GM18858 (cell line): ENCODE measurements around the gene NUS1.
"Not testable (repeated sequence)": the region's sequence is repeated elsewhere in the genome, so short reads cannot be mapped to it uniquely, and the experiment has no call there.

Experiments
- ATAC-seq: cut with Tn5 transposase; IDR thresholded peaks from one replicate; pipeline ENCODE4 v1.9.1; 2021; ENCODE audit not compliant: unreplicated experiment

NUS1 gene

DNA sequence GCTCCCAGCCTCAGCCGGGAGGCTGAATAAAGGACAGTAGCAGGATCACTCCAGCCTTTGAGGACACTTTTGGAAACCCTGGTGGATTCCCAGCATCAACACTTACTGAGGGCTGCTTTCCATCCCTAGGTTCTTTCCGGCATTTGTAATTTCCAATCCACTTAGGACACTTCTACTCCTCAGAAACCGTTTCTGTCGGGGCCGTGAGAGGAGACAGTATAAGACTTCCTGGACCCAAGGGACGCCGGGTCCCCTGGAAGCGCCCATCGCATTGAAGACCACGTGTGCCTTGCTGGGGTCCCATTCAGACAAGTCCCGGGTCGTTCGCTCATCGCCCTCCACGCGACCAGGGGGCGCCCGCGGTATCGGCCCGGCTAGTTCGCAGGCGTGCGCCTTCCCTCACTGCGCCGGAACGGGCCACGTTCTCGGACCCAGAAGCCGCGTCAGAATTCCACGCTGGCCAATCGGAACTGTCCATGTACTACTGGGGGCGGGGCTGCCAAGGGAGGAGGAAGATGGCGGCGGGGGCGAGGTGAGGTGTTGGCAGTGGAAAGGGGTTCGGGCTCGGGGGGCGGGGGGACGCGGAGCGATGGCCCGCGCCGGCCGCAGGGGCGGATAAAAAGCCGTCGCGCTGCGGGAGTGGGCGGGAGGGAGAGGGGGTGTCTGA, at the start of gene NUS1:
NUS1 (plus strand) TSS at position 479 of the 667 bp plus-strand sequence. CDS start 202 bp downstream, outside the sequence.
- ATAC-seq, result peak; percentile 96

DNA sequence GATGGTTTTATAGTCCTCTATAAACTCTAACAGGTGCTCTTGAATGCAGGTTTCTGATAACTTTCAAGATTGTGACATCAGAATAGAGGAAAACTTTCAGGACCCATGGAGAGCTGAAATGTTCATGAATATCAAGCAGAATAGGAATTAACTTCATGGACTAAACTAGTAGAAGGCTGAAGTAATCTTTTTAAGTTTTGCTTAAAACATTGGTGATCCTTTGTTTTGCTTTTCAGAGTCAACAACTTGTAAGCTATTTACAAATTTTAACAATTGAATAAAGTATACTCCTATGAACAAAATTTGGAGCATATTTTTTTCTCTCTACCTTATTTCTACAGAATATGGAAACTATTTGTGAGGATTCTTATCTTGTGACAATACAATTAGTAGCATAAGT, 47.7 kb upstream of the NUS1 start:
- no peak for ATAC-seq

DNA sequence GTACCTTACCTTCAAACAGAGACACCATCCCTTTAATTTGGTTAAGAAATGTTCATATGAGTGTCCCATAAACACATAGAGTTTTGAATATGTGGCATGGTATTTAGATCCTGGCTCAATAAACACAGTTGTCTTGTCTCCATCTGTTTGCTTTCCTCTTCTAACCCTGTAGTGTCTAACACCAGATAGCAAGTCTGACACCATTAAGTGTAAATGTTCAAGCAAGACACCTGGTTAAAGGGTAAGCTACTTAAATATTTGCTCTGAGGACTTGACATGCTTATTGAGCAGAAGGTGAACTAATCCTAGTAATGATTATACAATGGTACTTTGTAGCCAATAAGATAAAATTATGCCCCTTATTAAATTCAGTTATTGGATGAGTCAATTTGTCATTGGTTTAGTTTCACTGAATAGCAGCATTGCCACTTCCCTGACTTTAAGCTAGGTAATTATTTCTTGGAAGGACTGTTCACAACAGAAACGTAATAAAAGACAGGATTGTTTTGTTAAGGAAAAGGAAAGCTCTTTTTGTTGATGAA, 46.1 kb upstream of the NUS1 start:
- ATAC-seq, result no peak

- no peak for ATAC-seq
Observed at GRCh38 chr6:117637770-117638169, 37.5 kb upstream of the NUS1 start.

GRCh38 chr6:117642976-117643375, 32.3 kb upstream of the NUS1 start:
- no peak for ATAC-seq

GRCh38 chr6:117651984-117652383, 23.3 kb upstream of the NUS1 start:
- not testable (repeated sequence) for ATAC-seq

- no peak for ATAC-seq
Observed at GRCh38 chr6:117653949-117654348, 21.3 kb upstream of the NUS1 start.

DNA sequence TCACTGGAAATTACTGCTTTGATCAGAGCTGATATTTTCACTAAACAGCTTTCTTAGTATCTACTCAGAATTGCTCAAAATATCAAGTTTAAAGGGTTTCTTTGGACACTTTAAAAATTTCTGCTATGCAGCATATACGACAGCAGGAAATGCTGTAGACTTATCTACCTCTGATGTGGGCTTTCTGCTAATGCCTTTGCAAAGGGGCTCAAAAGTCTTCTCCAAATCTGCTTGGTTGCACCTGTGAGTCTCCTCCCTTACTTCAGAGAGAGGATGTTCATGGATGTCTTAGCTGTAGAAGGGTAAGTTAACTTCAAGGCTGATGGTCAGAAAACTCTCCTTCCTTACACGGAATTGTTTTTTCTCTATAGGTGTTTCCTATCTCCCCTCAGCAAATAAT, 19.9 kb upstream of the NUS1 start:
- ATAC-seq, result no peak

DNA sequence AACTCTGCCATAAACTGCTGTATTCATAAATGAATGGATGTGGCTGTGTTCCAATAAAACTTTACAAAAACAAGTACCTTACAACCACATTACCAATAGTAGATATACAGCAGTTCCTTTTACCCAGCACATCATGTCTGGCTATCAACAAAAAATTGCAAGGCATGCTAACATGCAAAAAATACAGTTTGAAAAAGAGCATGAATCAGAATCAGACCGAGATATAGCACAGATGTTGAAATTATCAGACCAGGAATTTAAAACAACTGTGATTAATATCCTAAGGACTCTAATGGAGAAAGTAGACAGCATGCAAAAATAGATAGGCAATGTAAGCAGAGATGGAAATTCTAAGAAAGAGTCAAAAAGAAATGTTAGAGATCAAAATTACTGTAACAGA, 8.4 kb upstream of the NUS1 start:
- no peak for ATAC-seq

DNA sequence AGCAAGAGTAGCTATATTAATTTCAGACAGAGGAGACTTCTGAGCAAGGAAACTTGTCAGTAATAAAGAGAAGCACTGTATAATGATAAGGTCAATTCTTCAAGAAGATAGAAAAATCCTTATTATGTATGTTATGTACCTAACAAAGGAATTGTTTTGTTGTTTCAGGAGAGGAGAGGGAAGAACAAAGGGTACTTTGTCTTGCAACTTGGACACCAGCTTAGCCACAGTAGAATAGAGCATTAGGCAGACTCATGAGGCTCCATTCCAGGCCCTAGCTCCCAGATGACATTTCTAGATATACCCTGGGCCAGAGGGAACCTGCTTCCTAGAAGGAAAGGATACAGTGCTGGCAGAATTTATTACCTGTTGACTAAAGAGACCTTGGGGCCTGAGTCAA, 6.5 kb upstream of the NUS1 start:
- ATAC-seq, result no peak

DNA sequence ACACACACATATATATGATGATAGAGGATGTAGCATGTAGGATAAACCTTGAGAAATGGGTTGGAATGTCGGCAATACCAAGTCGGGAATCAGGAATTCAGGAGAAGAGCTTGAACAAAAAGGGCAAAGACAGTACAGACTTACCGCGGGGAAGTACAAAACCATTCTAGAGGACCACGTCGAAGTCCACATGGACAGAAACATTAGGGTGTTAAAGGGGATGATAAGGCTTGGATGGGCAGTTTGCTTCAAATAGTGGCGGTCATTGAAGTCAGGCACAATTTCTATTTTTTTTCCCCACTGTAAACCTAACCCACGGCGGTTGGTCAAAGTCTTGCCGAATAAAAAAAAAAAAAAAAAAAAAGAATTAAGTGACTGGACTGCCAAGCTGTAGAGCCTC, 766 bp upstream of the NUS1 start:
- ATAC-seq, result no peak

- peak; percentile 6 for ATAC-seq
Observed at GRCh38 chr6:117675658-117676301, 511 bp downstream of the NUS1 start.

DNA sequence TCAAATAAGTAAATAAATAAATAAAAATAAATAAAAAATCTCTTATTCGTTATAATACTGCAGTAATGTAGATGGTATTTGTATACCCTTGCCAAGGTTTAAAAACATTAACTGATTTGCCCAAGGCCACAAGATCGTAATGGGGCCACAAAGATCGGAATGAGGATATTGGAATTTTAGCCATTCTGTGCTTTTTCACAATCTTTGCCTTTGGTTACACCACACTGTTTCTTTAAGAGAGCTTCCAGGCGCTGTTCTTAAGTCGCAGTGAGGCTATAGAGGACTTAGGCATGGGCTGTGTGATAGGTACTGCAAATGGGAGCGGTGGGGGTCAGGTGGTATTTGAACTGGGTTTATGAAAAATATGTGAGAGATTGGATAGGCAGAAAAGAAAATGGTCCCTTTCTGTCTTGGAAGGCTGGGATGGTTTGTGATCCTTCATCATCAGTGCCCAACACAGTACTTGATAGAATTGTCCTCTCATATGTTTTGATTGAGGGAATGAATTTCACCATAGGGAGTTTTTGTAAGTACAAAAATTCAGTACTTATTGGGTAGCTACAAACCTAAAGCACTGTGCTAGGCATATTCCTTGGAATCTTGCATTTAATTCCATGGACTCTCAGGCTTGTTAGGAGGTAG, 1.4 kb downstream of the NUS1 start:
- ATAC-seq, result no peak

GRCh38 chr6:117677553-117678141, 2.4 kb downstream of the NUS1 start:
- no peak for ATAC-seq

DNA sequence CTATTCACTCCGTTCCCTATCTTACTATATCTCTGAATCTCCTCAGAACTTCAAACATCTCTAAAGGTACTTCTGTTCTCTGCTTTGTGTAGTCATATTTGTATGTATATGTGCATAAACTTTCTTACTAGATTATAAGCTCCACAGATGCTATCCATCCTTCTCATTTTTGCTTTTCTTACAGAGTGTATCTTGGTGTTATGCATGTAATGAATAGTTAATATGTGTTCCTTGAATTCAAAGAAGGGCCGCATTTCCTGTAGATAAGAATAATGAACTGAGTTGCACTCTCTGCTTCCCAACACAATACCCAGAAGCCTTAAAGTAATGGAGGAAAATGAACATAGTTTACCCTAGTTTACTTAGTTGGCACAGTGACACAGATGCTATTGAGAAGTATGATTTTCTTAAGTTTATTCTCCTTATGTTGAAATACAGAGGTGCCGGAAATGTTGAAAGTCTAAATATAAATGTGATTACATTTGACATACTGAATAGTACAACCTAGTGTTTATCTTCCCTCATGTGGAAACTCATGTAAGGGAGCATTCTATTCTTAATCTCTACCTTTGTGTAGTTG, 6.0 kb downstream of the NUS1 start:
- no peak for ATAC-seq

DNA sequence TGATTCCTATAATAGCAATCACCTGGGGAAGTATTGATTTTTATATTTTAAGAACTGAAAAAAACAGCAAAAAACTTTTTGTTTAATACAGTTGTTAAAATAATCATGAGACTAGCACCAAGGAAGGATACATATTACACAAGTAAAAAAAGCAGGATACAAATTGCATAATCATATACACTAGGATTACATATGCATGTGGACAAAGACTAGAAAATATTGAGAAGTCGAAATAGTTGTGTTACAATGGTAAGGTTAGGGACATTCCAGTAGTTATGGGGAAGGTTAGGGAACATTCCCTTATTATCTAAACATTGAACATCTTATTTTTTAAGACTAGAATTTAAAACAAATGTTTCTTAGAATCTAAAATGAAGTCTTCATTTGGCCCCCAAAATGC, 9.5 kb downstream of the NUS1 start:
- no peak for ATAC-seq

GRCh38 chr6:117685359-117685758, 10.1 kb downstream of the NUS1 start:
- no peak for ATAC-seq

- ATAC-seq, result no peak
Observed at GRCh38 chr6:117687021-117687648, 11.9 kb downstream of the NUS1 start.

DNA sequence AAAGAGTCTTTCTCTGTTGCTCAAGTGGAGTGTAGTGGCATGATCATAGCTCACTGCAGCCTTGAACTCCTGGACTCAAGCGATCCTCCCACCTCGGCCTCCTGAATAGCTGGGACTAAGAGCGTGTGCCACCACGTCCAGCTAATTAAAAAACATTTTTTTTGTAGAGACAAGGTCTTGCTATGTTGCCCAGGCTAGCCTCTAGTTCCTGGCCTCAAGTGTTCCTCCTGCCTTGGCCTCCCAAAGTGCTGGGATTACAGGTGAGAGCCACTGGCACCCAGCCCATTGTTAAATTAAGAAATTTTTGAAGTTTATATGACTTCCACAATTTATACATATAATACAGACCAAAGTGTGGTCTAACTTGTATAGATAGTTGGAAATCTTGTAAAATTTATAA, 14.3 kb downstream of the NUS1 start:
- not testable (repeated sequence) for ATAC-seq

DNA sequence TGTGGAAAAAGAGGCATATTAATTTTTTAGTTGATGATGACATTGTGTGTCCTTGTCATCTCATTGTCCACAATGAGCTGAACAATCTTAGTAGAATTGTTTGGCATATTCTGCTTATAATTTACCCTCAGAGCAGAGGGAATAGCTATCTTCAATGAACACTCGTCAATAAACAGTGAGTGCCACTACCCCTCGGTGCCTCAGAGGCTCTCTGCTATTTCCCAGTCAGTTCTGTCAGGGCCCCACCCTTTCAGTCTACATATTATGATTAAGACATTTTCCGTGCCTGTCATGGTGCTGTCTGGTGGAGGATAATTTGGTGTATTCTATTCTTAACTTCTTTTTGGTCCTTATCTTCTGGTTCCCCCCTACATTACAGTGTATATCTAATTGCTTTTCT, 31.2 kb downstream of the NUS1 start:
- ATAC-seq, result no peak
